HPDE6-E6E7 (cell line): Measurements from ENCODE around the gene SPCS3.
"Not testable (repeated sequence)": the region's sequence is repeated elsewhere in the genome, so short reads cannot be mapped to it uniquely, and the experiment has no call there.

Source experiments
- DNase-seq: peaks from one replicate; pipeline ENCODE4 v3.0.0; 2011; ENCODE audit warnings: missing footprints; ENCODE audit errors: extremely low spot score

Gene SPCS3

DNA sequence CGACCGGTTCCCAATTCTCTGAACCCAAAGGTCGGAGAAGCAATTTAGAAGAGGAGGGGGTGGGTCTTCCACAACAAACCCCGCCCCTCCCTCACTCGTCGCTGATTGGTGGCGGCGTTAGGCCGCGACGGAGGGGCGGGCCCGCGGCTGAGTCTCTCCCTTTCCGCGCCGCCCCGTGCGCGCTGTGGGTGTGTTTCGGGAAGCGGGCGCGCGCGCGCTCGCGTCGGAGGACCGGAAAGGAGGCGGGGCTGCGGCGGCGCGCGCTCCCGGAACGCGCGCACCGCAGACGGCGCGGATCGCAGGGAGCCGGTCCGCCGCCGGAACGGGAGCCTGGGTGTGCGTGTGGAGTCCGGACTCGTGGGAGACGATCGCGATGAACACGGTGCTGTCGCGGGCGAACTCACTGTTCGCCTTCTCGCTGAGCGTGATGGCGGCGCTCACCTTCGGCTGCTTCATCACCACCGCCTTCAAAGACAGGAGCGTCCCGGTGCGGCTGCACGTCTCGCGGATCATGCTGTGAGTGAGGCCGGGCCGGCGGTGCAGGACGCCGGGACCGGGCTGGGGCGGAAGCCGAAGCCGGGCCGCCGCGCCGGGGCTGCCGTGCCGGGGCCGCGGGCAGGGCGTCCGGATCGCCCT is at the start of gene SPCS3:
SPCS3 (plus strand) TSS at position 263 of the 636 bp plus-strand sequence; CDS start at position 374, 111 bp downstream.
- peak; percentile 82 for DNase-seq

DNA sequence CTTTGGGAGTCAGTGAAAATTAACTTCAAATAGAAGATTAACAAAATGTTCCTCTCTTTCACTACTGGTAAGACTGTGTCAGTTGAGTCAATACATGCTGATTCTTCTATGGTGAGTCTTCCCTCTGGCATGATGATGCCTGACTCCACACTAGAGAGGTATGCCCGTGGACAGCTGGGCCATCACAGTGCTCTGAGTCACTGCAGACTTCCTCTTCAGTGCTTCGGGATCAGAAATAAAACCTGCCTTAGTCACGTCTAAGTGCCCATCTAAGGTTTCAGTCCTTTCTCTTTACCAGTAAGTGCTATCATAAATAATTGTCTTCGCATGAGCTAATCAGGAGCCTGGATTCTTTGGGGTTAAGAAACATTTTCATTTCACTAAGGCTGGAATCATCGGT is 49.1 kb upstream of the SPCS3 start:
- DNase-seq = peak; percentile 96

DNA sequence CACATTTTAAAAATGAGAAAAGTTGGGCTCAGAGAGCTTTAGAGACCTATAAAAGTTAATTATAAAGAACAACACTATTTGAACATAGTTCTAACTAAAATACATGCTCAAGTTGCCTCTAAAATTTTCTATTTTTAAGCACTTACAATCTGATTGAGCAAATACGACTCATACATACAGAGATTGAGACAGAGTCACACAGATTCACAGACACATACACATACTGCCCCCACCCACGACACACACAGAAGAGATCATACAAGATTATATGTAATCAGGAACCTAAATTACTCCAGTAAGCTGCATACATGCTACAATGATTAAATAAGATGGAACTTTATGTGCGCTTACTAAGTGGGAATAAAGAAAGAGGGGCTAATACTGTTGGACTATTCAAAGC is 48.0 kb upstream of the SPCS3 start:
- DNase-seq = no peak

DNA sequence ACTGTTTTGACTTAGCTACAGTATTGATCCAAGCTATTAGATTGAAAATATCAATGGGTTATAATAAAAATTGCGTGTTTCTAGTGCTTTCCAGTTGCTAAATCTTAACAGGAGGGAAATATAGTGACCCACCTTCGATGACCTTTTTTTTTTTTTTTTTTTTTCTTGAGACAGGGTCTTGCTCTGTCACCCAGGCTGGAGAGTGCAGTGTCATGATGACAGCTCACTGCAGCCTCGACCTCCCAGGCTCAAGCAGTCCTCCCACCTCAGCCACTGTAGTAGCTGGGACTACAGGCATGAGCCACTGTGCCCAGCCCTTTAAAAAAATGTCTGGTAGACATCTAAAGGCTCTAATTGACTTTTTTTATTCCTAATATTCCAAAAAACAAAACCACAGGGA is 47.0 kb upstream of the SPCS3 start:
- no peak for DNase-seq

DNA sequence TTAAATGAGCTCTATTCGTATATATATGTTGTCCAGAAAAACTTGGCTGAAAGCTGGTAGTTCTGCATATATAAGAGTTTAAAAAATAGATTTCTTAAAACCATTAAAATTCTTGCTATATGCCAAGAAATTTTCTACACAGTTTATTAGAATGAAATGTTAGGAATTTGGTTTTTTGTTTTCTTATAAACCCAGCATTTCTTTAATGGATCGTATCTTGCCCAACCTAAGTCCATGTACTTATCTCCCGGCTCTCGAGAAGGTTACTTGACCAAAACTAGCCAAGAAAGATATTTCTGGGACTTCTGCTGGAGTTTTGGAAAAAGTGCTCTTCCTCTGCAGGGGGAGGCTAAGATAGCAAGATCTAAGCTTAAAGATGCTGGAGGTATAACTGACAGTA is 46.0 kb upstream of the SPCS3 start:
- no peak for DNase-seq

DNA sequence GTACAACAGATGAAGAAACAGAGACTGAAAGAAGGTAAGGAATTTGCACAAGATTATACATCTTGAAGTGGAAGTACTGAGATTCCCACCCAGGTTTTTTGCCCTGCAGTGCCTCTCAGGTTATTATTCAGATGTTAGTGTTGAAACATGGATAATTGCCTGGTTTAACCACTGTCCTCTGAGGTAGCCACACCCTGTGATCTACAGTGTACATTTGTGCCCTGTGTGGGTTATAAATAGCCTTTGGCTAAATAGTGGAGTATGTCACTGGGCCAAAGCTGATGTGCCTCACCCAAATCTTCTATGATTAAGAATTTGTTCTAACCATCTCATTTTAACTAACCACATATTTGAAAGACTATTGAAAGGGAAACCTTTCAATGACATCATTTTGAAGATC is 45.3 kb upstream of the SPCS3 start:
- DNase-seq = no peak

DNA sequence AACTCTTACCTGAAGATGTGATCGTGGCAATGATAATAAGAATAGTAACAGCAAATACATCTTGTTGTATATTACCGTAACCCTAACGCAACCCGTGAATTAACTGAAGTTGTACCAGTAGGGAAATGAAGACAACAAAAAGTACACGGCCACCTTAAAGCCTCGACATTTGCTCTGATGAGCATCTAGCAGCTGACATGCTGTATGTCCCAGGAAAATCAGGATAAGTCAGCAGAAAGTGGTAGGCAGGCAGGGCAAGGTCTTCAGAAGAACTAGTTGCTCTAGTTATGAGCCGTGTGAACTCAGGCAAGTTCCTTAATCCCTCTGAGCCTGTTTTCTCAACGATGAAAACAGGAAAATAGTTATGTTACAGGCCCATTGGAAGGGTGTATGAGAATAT is 43.1 kb upstream of the SPCS3 start:
- DNase-seq = no peak

DNA sequence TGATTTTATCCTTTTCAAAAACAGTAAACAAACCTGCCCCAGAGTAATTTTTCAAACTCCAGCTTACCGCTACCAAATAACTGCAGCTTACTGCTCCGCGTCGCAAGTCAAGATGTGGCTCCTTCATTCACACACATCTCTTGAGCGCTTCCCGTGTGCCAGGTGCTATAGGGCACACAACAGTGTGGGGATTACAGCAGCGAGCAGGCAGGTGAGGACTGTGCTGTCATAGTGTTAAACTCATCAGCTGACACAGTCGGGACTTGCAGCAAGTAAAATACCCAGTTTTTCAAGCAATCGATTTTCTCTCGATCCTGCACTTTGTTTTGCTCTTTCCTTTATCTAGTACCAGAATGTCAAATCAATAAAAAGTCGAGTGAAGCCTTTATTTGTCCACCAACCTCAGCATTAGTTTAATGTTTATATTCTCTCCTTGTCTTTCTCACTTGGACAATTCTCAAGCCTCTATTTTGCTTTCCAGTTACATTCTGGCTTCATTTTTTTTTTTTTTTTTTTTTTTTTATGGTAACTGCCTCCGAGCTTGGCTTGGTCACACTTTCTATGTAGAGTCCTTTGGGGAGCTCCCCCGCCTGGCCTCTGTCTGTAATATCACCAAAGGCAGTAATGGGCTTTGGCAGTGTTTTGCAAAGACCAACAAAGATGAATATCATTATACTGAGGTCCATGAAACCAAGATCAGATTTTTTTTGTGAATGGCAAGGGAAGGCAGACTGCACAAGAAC is 42.4 kb upstream of the SPCS3 start:
- DNase-seq = peak; percentile 63

DNA sequence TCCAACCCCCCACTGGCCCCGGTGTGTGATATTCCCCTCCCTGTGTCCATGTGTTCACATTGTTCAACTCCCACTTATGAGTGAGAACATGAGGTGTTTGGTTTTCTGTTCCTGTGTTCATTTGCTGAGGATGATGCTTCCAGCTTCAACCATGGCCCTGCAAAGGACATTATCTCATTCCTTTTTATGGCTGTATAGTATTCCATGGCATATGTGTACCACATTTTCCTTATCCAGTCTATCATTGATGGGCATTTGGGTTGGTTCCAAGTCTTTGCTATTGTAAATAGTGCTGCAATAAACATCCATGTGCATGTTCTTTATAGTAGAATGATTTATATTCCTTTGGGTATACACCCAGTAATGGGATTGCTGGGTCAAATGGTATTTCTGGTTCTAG is 40.2 kb upstream of the SPCS3 start:
- not testable (repeated sequence) for DNase-seq

DNA sequence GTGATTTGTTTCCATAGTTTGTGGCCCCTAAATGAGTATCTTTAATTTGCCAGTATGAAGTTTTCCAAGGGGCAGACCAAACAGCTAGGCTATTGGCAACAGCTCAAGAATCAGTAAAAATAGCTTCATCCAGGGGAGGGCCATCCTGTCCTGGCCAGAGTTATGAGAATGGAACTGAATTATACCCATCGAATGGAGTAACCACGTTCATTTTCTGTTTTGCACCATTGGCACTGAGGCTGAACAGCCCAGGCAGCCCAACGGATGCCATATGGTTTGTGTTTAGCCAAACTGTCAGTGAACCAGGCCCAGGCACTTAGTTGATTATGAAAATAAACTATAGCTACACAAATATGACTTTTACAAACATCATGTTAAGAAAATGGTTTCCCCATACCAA is 33.0 kb upstream of the SPCS3 start:
- no peak for DNase-seq

DNA sequence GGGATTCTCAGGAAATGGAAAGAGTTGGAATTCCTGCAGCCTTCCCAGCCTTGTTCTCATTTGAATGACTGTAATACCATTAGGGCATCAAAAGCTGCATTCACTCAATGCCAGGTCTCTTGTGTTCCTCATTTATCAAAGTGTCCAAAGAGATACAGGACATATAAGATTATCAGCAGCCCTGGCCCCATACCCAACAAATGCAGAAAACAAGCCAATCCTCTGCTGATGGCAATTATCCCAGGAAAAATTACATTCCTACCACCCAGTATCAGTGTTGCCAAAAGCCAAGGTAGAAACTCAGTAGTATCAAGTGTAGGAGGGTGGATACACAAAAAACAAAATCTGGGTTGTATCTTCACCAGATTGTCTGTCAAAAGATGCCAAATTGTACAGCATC is 32.2 kb upstream of the SPCS3 start:
- DNase-seq = no peak

DNA sequence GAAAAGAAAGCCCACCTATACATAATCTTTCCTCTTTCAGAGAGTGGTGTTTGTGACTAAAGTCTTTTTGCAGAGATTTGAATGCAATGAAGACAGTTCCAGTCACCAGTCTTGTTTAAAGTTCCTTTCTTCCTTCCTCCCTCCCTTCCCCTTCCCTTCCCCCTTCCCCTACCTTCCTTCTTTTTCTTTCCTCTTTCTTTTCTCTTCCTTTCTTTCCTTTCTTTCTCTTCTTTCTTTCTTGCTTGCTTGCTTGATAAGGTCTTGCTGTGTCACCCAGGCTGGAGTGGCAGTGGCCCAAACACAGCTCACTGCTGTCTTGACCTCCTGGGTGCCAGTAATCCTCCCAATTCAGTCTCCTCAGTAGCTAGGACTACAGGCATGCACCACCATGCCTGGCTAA is 31.7 kb upstream of the SPCS3 start:
- DNase-seq = no peak

DNA sequence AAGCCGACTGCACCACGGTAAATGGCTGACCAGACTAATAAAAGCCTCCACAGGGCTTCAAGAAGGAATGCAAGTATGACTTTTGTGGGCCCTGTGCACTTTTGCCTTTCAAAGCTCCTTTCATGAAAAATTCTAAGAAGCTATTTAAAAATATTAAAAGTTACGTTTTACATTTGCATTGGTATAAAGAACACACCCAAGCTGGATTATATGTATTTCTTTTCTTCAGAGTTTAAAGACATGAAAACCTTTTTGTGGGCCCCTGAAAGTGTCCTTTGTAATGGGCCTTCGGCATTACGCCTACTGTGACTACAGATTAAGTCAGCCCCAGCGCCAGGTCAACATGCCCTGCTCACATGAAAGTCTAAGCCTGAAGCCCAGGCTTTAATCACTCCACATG is 30.2 kb upstream of the SPCS3 start:
- DNase-seq = no peak

DNA sequence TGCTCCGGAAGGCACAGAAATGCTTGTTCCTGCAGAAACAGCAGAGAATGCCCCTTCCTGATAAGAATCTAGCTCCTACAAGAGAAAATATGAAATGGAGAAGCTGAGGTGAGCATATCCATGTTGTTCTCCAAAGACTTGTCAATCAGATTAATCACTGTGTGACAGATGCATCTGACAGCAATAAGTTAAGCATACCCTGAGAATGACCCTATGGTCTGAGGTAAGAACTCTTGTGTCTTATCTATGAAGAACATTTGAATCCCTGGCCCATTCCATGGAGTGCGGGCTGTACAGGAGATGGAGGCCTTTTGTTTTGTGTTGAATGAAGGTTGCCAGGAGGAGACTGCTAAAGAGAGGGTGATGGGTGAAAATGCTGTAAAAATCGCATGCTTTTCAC is 29.2 kb upstream of the SPCS3 start:
- no peak for DNase-seq

DNA sequence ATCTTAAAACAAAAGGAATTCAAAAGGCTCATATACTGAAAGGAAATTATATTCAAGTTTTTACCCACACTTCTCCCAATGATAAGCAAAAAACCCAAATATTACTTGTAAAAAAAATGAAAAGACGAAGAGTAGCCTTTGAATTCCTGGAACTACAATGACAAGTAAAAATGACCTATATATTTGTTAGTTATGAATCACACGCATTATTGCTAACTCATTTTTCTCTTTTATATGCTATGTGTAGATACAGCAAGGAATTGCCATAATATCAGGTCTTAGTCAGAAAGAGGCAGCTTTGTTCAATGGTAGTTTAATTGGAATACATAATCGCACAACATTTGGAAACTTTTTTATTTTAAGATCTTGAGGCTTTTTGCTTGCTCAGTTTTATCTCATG is 28.0 kb upstream of the SPCS3 start:
- no peak for DNase-seq

DNA sequence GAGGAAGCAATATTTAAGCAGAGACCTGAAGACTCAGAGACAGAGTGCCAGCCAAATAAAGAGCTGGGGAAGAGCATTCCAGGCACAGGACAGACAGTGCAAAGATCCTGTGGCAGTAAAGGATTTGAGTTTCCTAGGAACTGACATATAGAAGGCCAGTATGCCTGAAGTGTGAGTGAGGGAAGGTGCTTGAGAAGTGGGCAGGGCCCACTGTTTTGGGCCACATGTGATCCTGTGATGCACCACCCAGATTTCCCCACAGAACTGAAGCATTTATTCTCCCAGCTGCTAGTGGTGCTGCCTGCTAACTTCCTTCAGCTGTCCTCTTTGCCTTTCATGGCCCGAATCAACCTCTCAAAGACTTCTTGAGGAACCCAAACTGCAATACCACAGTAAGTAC is 26.8 kb upstream of the SPCS3 start:
- DNase-seq = no peak

DNA sequence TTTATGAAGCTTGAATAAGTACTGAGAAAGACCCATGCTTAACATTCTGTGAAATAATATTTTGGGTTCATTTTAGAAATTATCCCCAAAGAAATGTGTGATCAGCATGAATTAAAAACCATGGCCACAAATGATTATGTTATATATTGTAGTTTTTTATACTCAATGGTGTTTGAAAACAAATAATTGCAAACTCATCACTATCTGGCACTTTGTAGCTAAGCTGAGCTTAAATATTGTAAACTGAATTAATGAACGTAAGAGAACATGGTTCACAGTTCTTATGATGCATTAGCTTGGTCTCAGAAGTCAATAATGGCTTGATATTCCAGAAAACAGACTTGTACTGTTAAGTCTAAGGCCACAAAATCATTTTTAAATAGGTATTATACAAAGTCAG is 26.1 kb upstream of the SPCS3 start:
- DNase-seq = no peak

DNA sequence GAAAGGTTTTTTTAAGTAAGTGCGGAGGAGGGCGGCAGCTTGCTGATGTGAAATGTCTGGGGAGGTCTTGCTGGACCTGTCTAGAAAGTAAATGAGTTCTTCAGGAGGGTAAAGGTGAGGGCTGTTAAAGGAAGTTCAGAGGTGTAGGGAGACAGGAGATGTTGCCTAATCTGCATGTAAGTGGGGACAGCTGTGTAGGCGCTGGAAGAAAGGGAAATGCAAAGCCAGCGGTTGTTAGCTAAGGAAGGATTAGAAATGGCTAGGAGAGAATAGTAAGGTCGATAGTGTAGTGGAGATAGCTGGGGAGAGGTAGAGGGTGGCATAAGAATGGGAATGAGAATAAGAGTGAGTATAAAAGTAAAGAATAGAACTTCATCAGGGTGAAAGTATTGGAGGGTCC is 23.9 kb upstream of the SPCS3 start:
- not testable (repeated sequence) for DNase-seq

DNA sequence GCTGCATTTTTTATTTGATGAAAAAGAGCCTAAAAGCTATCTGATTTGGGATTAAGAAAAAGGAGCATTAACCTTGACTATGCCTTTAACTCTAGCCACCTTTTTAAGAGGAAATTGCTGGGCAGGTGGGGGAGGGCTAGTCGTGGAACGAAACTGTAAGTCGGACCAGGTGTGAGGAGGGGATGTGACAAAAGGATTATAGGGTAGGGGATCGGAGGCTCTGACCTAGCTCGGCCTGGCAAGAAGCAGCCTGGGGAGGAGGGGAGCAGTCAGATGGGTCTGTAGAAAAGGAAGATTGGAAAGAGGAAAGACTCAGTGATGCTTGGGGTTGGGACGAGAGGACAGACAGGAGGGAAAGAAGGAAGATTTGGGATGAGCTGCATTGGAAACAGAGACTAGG is 21.1 kb upstream of the SPCS3 start:
- no peak for DNase-seq

DNA sequence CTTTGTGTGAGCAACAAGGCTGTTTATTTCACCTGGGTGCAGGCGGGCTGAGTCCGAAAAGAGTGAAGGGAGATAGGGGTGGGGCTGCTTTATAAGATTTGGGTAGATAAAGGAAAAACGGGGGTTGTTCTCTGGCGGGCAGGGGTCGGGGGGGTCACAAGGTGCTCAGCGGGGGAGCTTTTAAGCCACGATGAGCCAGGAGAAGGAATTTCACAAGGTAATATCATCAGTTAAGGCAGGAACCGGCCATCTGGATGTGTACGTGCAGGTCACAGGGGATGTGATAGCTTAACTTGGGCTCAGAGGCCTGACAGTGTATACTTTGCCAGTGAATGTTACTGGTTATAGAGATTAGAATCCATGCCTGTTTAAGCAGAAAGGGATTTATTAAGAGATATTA is 19.7 kb upstream of the SPCS3 start:
- no peak for DNase-seq

DNA sequence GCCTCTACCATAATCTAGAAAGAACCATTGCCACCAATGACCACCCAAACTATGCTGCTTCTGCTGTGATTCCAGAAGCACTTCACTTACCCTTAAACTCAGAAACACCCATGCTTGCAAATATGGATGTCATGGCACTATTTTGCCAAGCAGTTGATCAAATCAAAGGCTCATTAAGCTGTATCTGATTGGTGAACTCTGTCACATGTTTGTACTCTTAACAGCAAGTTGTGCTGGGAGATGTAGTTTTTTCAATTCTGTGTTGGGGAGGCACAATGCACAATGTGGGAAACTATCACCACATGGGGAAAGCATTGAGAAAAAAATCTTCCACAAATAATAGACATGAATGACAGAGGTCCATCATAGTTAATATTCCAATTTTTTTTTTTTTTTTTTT is 19.2 kb upstream of the SPCS3 start:
- no peak for DNase-seq

DNA sequence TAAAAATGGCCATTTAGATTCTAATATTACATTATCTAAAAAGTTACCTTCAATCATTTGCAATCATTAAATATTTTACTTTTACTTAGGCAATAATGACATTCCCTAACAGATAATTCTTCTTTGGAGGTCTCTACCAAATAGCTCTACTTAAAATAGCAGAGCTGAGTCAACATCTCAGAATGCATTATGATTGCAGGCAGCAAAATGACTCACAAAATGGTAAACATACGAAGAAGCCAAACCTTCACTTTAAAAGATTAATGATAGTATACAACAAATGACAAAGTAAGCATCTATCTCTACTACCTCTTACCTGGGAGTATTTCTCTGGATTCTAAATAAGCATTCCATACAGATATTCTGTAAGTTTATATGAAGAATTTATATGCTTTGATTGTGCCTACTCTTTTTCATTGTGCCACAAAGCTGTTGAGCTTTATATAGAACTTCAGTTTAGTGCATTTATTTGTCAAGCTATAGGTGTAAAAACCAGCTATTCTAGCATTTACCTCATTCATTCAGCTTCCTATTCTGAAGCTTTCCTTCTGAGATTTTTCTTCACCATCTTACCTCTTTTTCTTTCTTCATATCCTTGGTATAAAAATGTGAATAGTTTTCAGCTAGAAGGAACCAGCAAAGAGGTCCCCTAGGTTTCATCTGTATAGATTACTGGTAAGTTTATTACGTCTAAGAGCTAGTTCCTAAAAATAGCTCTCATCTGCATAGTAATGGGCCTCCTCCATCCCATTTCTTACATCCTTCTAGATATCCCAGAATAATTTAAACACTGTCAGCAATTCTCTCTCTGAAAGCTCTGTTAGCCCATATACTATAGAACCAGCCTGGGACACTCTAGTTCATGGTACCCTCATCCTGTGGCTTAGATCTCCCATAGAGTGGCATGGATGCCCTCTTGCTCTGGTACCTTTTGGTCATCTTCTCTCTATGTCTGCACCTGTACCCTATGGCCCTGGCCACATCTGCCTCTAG is 17.2 kb upstream of the SPCS3 start:
- peak; percentile 54 for DNase-seq

DNA sequence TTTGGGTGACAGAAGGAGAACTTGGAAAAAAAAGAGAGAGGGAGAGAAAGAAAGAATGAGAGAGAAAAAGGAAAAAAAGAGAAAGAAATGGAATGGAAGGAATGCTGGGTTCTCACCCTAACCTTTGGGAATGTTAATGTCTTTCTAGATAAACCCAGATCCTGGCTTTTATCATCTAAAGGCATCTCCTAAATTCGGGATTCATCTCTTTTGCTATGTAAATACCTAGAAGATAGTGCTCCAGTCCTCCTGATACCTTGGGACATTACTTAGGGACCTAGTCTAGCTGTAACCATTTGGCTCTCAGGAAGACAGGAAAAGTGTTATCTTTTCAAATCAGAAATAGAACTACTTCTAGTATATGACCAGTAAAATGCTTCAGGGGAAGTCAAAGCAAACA is 15.8 kb upstream of the SPCS3 start:
- no peak for DNase-seq
